Activated CD8-positive, alpha-beta memory T cell treated with anti-CD3 and anti-CD28 coated beads, Interleukin-2, amount 50 U/mL, for 24 hours (primary cell): ENCODE data around the gene CSK.
"Not testable (repeated sequence)": the region's sequence is repeated elsewhere in the genome, so short reads cannot be mapped to it uniquely, and the experiment has no call there.

Experiments used
- DNase-seq: peaks from one replicate; pipeline ENCODE4 v3.0.0-alpha.2; 2020; ENCODE audit errors: extremely low read depth

The CSK gene

GRCh38 chr15:74781431-74782258 lies at the start of gene CSK:
TSS of gene CSK (plus strand) at chr15:74782080. CDS start at chr15:74798298, 16,218 bp downstream.
- no peak for DNase-seq

- DNase-seq = no peak
Measured at GRCh38 chr15:74732846-74733245, 49.0 kb upstream of the CSK start.

- DNase-seq = no peak
Measured at GRCh38 chr15:74733269-74733668, 48.6 kb upstream of the CSK start.

- no peak for DNase-seq
Measured at GRCh38 chr15:74735305-74735704, 46.6 kb upstream of the CSK start.

GRCh38 chr15:74738239-74738638 lies 43.6 kb upstream of the CSK start:
- not testable (repeated sequence) for DNase-seq

- DNase-seq = no peak
Measured at GRCh38 chr15:74742422-74742821, 39.5 kb upstream of the CSK start.

- DNase-seq = no peak
Measured at GRCh38 chr15:74746389-74746788, 35.5 kb upstream of the CSK start.

- DNase-seq = no peak
Measured at GRCh38 chr15:74748322-74748946, 33.4 kb upstream of the CSK start, which contains the start of gene CYP1A2. TSS of gene CYP1A2 (plus strand) at chr15:74748845. CDS start at chr15:74749739, 894 bp downstream.

GRCh38 chr15:74749832-74750231 lies 32.0 kb upstream of the CSK start:
- no peak for DNase-seq

- no peak for DNase-seq
Measured at GRCh38 chr15:74750751-74751150, 31.1 kb upstream of the CSK start.

- no peak for DNase-seq
Measured at GRCh38 chr15:74752011-74752410, 29.9 kb upstream of the CSK start.

- DNase-seq = no peak
Measured at GRCh38 chr15:74752531-74752930, 29.3 kb upstream of the CSK start.

GRCh38 chr15:74754593-74755215 lies 27.2 kb upstream of the CSK start:
- no peak for DNase-seq

GRCh38 chr15:74758736-74759135 lies 23.1 kb upstream of the CSK start:
- DNase-seq = no peak

- DNase-seq = no peak
Measured at GRCh38 chr15:74762791-74763150, 19.1 kb upstream of the CSK start.

GRCh38 chr15:74763416-74763815 lies 18.5 kb upstream of the CSK start:
- DNase-seq = no peak

- no peak for DNase-seq
Measured at GRCh38 chr15:74767167-74768098, 14.4 kb upstream of the CSK start.

GRCh38 chr15:74768099-74768770 lies 13.6 kb upstream of the CSK start:
- DNase-seq = no peak

GRCh38 chr15:74768771-74769342 lies 13.0 kb upstream of the CSK start:
- DNase-seq = no peak

- no peak for DNase-seq
Measured at GRCh38 chr15:74769463-74770025, 12.3 kb upstream of the CSK start.
